Forelimb muscle (tissue), 1 donor: ENCODE measurements around the gene BMP3. TPM values are rescaled to one million over a fixed set of nuclear protein-coding genes. Genes with fewer than 3 reads are reported as not detected.

Experiments used
- DNase-seq: peaks from one replicate; pipeline ENCODE4 v3.0.0-alpha.2; 2013; ENCODE audit warnings: low read depth
- polyA plus RNA-seq: library from polyadenylated mRNA; unstranded; fragments of 120-200 nt; gene quantifications from one replicate; pipeline ENCODE4 v1.2.1, GENCODE V29; 2013; ENCODE audit not compliant: insufficient read length

The BMP3 gene
- polyA plus RNA-seq, 1 donor: 0.48 TPM

DNA sequence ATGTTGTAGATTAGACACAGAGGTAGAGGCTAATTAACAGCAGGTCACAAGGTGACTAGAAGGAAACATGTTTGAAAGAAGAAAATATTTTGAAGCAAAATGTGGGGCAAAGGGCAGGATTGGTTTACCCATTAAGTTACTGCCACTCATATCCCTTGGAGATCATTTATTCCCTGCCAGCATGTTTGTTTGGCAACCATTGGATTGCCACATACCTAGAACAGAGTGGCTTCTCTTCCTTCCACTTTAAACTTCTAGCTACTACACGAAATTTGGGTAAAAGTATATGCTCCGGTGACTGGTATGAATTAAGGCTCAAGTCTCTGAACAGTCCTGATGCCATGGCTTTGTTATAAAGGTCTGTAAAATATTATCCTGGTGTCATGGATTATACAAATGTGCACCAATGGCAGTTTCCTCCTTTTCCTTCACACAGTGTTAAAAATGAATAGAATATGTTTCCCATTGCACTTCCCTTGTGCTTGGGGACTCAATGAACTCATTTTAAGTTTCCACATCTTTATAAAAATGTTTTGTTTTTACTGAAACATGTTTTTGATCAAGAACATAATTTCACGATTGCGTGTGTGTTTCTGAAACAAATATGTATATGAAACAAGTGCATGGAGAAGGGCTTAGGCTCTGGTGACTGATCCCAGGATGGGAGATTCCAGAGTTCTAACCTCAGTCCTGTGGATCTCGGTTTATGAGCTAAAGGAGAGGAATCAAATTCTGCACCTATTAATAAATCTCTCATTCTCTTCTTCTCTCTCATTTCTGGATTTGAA is 12.3 kb downstream of the BMP3 start:
- no peak for DNase-seq

DNA sequence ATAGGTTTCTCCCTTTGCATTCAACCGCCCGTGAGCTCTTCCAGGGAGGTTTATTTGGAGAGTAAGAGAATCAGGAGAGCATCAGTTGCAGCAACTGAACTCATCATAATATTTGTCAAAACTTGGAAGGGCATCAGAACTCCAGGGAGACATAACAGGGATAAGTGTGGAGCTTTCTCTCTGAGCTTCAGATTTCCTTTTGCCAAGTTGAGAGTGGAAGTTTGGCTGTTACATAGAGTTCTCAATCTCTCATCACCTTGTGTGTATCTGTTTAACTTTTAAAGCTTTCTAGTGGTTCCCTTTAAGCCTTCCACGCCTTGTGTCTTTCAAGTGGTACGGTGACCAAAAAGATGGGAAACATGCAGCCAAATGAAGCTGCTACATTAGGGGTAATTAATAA is 18.8 kb downstream of the BMP3 start:
- DNase-seq: peak; percentile 68

- no peak for DNase-seq
Observed at GRCh38 chr4:81049907-81050306, 19.4 kb downstream of the BMP3 start.

DNA sequence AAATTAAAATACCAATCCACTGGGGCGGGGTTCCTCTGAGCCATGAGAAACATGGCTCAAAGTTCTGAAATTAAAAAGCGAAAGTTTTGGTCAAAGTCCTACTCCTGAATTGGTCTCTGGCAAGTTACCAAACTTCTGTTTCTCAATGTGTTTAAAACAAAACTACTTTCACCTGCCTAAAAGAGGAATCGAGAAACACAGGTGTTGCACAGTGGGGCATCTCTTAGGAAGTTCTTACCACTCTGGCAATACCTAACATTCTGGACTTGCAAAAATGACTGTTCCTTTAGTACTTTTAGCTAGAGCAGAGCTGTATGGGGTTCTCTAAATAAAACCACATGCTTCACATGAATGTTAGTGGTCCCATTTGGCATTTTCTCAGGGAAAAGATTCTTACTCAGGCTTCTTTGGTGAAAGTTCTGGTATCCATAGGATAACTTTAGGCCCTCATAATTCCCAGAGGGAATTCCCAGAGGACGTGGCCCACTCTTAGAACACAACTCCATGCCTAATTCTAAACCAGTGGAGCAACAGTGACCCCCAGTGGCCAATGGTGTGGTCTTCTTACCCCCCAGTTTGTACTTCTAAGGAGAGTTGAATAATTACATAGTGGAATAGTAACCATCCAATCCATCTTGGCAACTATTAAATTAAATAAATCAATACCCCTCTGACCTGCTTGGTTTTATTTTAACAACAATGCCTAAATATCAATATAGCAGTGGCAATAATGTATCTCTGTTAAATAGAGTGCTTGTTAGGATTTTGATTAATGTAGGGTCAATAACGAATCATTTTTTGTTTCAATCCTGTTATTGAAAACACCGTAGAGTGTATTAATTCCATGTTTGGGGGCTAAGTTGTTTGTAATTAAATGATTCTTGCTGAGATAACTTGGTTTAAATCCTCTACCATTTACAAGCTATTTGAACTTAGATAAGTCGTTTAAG is 21.9 kb downstream of the BMP3 start:
- DNase-seq: no peak

- DNase-seq: no peak
Observed at GRCh38 chr4:81058621-81059020, 28.1 kb downstream of the BMP3 start.

DNA sequence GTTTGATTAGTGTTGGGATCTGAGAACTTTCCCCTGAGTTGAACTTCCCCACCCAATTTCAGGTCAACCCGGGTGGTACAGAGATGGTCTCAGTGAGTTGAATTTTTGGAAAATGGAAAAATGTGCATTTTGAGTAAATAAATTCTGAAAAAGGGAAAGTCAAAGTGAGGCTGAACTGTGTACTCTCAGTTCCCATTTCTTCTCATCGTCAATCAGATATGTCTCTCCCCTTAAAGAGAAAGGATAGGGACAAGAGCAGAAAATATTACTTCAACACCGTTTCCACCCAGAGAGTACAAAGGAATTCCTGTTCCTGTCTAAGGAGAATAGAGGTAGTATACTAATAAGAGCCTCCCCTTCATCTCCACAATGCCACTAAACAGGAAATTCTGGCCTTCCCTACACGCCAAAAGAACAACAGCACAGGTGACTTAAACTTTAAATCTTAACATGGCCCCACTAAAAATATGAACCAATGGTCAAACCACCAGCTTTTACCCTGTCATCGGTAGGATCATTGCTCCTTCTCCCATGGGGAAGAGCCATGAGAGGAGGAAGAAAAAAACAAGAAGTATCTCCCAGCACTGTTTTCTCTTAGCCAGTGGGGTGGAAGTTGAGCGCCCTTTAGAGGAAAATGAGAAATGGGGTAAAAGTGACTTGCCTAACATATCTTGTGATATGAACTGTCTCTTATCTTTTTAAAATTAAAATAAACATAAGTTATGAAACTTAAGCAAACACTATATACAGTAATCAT is 30.3 kb downstream of the BMP3 start:
- DNase-seq: no peak

DNA sequence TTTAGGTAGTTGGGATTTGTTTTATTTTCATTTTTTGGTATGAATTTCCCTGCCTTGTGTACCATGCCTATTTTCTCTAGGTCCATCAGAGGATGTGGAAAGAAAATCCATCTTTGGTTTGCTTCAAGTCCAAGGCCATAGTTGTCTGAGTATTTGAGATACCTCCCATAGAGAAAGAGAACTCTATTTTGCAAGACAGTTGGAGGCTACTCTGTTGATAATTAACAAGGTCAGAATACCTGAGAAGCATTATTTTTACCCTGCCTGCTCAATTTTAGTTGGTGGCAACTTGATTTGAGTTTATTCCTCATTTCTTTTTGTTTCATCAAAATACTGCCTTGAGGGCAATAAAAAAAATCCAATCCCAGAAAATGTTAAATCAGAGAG is 30.8 kb downstream of the BMP3 start:
- no peak for DNase-seq

GRCh38 chr4:81062001-81062400 is 31.5 kb downstream of the BMP3 start:
- no peak for DNase-seq

DNA sequence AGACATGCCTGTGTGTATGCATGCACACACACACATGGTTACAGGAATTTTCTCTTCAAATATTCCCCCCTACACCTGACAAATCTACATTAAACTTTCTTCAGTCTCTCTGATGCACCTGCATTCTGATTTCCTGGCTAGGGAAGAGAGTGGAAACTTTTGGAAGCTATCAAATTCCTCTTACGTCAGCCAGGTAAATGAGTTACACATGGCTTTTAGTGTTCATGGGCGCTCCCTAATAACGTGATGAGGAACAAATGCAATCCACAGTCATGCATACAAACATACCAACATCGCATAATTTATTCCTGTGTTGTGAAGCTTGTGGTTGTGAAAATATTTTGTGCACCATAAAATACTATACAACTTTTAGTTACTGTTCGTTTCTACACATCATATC is 34.9 kb downstream of the BMP3 start:
- no peak for DNase-seq

- peak; percentile 64 for DNase-seq
Observed at GRCh38 chr4:81069706-81070331, 39.3 kb downstream of the BMP3 start.

DNA sequence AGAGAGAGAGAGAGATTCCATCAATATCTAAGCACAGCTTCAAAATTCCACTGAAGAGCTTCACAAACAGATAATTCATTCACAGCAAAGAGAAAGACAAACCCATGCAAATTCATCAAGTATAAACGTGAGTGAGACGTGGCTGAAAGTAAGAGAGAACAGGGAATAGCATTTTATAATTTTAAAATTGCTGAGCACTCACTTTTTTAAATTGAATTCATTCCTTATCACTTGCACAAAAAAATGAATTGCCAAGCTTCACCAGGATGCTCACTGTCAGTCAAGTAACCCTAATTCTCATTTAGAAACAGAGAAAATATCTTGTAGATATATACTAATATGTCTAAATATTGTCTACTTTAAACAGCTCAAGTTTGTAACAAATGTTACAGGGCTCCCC is 40.5 kb downstream of the BMP3 start:
- no peak for DNase-seq

DNA sequence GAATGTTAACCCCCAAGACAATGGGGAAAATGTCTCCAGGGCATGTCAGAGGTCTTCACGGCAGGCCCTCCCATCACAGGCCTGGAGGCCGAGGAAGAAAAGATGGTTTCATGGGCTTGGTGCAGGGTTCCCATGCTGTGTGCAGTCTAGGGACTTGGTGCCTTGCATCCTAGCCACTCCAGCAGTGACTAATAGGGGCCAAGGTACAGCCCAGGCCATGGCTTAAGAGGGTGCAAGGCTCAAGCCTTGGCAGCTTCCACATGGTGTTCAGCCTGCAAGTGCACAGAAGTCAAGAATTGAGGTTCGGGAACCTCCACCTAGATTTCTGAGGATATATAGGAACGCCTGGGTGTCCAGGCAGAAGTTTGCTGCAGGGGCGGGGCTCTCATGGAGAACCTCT is 50.6 kb downstream of the BMP3 start:
- no peak for DNase-seq

GRCh38 chr4:81084029-81084428 is 53.5 kb downstream of the BMP3 start:
- DNase-seq: no peak

DNA sequence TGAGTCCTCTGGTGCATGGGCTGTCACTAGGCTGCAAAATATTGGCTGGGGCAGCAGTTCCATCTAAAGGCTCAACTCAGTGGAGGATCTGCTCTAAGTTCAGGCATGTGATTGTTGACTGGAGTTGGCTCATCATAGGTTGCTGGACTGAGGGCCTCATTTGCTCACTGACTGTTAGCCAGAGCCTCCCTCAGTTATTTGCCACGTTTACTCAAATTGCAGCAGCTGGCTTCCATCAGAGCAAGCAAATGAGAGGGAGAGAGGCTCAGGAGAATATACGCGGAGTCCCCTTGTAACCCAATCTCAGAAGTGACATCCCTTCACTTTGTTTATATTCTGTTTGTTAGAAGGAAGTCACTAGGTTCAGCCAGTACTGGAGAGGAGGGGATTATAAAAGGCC is 54.1 kb downstream of the BMP3 start:
- DNase-seq: no peak

- DNase-seq: no peak
Observed at GRCh38 chr4:81085291-81085690, 54.8 kb downstream of the BMP3 start.

DNA sequence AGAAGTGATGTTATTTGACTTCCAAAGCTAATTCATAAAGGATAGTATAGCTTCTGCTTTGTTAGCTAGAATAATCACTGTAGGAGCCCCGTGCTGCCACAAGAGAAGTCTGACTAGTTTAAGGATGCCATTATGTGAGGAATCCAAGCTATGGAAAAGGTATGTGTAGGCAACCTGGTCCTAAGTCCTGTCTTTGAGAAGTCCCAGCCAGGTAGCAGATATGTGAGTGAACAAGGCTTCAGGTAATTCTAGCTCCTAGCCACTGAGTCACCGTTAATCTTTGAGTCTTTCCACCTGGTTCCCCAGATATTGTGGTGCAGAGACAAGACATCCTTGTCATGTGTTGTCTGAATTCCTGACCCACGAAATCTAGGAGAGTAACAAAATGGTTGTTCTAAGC is 55.5 kb downstream of the BMP3 start:
- DNase-seq: no peak

DNA sequence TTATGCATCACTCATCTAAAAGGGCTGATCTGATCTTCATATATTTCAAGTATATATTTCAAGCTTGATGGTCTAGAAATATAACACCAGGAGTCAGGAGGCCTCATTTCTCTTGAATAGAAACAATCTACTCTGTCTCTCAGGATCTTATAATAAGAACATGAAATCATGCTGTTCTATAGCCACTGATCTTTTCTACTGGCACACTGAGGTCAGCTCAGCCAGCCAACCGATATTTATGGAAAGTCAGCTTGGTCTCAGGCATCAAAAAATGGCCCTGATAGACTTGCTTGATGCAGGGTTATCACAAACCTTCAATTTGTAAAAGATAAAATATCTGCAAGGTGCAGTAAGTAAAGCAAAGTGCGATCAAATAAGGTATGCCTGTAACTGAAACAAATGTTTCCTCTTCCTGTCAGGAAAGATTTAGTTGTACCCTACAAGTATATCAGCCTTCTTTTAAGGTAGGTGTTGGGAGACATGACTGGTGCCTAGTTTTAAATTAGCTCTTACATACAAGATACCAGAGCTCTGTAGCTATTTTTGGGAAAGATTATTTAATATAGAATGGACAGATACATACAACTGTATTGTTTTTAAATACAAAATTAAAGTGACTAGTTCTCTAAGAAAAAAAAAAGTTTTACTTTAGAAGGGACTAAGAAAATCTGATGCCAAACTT is 63.4 kb downstream of the BMP3 start:
- DNase-seq: no peak

DNA sequence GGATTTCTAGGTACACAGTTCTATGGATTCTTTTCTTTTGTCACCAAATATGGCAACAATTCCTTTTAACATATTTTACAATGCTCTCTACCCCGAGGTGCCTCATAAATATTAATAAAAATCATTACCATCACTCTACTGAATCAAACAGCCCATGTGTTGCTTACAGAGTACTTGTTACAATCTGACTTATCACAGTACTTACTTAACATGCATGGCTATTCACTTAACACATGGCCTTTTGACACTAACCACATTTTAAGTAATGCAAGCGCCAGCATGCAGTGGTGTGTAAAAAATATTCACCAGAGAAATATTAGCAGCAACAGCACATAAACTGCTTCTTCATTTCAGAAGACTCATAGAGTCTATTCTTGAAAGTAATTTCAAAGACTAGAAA is 64.9 kb downstream of the BMP3 start:
- no peak for DNase-seq

DNA sequence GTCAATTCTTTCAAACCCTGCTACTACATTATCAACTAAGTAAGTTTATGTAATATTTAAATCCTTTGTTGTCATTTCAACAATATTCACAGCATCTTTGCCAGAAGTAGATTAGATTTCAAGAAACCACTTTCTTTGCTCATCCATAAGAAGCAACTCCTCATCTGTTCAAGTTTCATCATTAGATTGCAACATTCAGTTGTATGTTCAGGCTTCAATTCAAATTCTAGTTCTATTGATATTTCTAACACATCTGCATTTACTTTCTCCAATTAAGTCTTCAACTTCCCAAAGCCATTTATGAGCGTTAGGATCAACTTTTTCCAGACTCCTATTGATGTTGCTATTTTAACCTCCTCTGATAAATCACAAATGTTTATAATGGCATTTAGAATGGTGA is 66.1 kb downstream of the BMP3 start:
- no peak for DNase-seq

DNA sequence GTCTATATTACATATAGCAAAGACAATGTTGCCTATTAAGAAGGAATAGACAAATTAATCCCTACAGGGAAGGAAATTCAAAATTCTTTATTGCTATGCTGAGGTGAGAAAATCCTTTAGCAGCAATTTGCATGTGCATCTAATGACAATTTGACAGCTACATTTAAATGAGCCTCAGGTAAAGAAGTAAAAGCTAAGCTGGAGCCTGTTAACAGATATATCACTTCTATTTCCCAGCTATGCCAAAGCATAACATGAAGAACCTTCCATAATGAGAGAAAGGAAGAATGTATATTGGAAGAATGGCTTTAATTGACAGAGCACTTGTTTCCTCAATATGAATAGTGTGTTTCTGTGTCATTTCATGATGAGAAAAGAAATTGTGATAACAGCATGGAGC is 71.6 kb downstream of the BMP3 start:
- DNase-seq: no peak

- no peak for DNase-seq
Observed at GRCh38 chr4:81106150-81106549, 75.6 kb downstream of the BMP3 start.
